Stimulated activated CD8-positive, alpha-beta memory T cell treated with anti-CD3 and anti-CD28 coated beads, Interleukin-15, amount 100 ng/mL, for 24 hours (primary cell): ENCODE results near the gene GPATCH1.
A peak's percentile ranks its signal among the peaks of the same experiment; 100 is the strongest.
"Not testable (repeated sequence)": the region's sequence is repeated elsewhere in the genome, so short reads cannot be mapped to it uniquely, and the experiment has no call there.

Source experiments
- DNase-seq: peaks from one replicate; pipeline ENCODE4 v3.0.0-alpha.2; 2020; ENCODE audit warnings: low read depth

The GPATCH1 gene, protein sequence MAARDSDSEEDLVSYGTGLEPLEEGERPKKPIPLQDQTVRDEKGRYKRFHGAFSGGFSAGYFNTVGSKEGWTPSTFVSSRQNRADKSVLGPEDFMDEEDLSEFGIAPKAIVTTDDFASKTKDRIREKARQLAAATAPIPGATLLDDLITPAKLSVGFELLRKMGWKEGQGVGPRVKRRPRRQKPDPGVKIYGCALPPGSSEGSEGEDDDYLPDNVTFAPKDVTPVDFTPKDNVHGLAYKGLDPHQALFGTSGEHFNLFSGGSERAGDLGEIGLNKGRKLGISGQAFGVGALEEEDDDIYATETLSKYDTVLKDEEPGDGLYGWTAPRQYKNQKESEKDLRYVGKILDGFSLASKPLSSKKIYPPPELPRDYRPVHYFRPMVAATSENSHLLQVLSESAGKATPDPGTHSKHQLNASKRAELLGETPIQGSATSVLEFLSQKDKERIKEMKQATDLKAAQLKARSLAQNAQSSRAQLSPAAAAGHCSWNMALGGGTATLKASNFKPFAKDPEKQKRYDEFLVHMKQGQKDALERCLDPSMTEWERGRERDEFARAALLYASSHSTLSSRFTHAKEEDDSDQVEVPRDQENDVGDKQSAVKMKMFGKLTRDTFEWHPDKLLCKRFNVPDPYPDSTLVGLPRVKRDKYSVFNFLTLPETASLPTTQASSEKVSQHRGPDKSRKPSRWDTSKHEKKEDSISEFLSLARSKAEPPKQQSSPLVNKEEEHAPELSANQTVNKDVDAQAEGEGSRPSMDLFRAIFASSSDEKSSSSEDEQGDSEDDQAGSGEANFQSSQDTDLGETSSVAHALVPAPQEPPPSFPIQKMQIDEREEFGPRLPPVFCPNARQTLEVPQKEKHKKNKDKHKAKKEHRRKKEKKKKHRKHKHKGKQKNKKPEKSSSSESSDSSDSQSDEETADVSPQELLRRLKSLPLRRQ

DNA sequence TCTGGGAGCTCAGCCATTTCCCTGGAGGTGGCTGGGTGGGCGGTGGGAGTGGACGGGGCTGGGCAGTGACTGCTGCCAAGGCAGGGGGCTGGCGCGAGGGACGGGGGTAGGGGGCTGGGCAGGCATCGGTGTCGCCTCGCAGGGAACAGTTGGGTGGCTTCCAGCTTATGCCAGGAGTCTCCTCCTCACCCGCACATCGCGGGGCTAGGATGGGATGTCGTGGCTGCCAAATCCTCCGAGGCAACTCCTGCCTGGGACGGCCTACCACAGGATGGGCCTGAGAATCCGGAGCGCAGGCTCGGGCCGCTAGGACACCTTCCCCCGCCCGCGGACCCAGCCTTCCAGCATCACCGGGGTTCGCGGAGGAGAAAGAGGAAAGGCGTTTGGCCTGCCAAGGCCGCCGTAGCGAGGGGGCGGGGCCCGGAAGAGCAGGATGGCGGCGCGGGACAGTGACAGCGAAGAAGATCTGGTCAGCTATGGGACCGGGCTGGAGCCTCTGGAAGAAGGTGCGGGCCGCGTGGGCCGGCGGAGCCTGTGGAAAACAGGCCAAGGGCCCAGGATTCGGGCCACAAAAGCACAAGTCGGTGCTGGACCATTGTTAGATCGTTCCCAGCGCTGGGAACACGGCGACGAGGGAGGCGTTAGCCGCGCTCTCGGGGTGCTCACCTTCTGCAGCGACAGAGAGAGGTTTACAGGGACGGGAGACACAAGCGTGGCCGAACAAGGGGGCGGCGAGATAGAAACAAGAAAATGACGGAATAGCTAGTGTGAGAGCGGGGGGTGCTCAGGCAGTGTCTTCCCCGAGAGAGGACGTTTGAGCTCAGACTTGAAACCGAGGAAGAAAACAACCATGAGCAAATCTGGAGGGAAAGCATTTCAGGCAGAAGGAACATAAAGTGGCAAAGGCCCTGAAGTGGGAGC lies at the start of gene GPATCH1:
TSS of gene GPATCH1 (plus strand) at position 421 of the 921 bp plus-strand sequence. CDS start at position 434, 13 bp downstream.
- DNase-seq, result peak; percentile 71

DNA sequence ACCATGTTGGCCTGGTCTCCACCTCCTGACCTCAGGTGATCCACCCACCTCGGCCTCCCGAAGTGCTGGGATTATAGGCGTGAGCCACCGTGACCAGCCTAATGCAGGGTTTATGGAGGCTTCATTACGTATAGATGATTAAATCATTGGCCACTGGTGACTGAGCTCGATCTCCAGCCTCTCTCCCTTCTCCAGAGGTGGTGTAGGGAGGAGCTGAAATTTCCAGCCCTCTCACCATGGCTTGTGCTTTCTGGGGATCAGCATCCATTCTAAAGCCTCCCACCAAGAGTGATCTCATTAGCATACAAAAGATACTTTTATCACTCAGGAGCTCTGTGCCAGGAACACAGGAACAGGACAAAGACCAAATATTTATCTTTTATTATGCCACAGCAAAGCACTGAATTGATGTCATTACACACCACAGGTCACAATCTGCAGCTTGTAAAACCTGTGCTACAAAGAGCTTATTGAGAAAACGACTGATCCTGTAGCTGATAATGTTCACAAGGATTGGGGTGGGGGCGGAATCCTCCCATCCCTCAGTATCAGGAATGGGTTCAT lies 48.7 kb upstream of the GPATCH1 start:
- no peak for DNase-seq

DNA sequence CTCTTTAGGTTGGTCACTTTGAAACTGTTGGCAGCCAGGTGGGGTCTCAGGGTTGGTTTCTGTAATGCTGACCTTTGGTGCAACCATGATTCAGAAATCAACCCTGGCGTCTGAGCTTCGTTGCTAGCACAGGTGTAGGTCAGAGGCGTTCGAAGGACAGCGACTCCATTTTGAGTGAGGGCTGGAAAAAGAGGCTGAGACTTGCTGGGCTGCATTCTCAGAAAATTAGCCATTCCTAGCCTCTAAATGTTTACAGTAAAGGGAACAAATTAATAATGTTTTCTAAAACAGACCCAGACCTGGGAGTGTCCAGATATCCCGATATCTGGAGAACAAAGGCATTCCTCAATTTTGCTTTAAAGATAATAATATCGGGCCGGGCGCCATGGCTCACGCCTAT lies 45.5 kb upstream of the GPATCH1 start:
- no peak for DNase-seq

DNA sequence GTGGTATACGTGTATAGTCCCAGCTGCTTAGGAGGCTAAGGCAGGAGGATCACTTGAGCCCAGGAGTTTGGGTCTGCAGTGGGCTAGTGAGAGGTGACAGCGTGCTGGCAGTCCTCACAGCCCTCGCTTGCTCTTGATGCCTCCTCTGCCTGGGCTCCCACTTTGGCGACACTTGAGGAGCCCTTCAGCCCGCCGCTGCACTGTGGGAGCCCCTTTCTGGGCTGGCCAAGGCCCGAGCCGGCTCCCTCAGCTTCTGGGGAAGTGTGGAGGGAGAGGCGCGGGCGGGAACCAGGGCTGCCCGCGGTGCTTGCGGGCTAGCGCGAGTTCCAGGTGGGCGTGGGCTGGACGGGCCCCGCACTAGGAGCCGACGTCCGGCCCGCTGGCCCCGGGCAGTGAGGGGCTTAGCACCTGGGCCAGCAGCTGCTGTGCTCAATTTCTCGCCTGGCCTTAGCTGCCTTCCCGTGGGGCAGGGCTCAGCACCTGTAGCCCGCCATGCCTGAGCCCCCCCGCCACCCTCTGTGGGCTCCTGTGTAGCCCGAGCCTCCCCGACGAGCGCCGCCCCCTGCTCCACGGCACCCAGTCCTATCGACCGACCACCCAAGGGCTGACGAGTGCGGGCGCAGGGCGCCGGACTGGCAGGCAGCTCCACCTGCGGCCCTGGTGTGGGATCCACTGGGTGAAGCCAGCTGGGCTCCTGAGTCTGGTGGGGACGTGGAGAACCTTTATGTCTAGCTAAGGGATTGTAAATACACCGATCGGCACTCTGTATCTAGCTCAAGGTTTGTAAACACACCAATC lies 44.4 kb upstream of the GPATCH1 start:
- DNase-seq, result not testable (repeated sequence)

DNA sequence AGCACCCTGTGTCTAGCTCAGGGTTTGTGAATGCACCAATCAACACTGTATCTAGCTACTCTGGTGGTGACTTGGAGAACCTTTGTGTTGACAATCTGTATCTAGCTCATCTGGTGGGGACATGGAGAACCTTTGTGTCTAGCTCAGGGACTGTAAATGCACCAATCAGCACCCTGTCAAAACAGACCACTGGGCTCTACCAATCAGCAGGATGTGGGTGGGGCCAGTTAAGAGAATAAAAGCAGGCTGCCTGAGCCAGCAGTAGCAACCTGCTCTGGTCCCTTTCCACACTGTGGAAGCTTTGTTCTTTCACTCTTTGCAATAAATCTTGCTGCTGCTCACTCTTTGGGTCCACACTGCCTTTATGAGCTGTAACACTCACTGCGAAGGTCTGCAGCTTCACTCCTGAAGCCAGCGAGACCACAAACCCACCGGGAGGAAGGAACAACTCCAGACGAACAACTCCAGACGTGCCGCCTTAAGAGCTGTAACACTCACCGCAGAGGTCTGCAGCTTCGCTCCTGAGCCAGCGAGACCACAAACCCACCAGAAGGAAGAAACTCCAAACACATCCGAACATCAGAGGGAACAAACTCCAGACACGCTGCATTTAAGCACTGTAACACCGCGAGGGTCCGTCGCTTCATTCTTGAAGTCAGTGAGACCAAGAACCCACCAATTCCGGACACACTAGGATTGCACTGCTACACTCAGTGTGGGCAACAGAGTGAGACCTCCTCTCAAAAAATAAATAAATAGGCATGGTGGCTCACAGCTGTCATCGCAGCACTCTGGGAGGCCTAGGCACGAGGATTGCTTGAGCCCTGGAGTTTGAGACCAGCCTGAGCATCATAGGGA lies 43.6 kb upstream of the GPATCH1 start:
- not testable (repeated sequence) for DNase-seq

DNA sequence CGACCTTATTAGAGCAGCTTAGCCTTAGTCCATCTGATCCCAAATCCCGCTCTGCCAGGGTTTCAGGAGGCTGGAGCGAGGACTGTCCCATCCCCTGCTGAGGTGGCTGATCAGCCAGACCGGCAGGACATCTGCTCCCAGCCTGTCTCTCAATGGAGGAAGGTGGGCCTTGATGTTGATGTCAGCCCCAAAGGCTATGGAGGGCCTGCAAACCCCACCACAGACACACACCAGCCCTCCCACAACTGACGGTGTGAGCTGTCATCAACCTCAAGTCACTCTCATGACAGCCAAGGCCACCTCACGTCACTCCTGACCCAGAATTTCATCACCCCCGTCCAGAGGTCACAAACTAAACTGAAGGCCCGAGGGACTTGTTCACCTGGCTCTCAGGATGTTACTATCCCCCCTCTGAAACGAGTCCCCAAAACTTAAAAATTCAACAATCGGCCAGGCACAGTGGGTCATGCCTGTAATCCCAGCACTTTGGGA lies 41.8 kb upstream of the GPATCH1 start:
- DNase-seq, result no peak

DNA sequence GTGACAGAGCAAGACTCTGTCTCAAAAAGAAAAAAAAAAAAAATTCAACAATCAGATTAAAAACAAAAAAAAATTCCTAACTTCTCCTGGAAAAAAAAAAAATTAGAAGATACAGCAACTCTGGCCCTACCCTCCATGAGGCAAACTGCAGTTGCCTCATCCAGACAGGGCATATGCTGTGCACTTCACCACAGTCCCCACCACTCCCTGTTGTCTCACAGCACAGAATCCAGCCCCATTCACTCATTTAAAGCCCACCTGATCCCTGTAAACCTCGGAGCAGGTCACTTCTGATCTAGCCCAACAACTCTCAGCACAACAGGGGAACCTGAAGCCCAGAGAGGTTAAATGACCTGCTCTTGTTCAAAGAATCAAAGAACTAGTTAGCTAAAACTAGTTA lies 41.2 kb upstream of the GPATCH1 start:
- DNase-seq, result no peak

DNA sequence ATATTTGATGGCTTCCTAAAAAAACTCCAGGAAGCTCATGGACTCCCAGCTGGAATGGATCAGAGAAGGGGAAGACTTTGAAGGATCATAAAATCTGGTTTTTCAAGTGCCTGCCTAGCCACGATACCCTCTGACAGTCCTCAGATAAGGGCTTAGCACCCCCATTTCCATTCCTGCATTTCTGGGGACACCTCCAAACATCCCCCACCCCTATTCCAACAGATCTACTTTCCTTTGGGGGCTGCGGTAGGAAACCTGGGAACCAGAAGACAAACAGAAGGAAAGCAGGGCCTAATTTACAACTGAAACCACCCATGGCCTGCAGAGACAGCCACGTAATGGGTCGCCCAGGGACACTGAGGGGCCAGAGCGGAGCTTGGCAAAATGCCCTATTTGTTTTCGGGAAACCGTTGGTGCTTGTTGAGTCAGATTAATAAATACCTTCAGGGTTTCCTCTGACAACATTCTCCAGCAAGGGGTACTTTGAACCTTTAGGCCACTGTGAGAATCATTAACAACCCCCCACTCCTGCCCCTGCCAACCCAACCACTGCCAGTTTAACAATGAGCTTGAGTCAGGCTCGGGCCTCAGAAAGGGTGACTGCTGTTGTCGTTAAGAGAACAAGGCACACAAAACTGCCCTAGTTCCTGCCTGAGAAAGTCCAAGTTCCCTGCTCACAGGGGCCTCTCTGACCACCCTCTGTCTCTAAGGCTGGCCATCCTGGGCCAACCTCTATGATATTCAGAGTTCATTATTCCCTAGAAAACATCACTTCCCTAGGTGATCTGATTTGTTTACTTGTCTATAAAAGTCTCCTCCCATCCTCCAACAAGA lies 39.8 kb upstream of the GPATCH1 start:
- DNase-seq, result no peak

DNA sequence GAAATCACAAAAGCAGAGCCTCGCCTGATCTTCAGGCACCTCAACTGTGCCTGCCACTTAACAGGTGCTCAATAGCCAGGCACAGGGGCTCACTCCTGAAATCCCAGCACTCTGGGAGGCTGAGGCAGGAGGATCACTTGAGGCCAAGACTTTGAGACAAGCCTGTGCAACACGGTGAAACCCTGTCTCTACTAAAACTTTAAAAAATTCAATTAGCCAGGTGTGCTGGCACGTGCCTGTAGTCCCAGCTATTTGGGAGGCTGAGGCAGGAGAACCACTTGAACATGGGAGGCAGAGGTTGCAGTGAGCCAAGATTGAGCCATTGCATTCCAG lies 39.2 kb upstream of the GPATCH1 start:
- not testable (repeated sequence) for DNase-seq

DNA sequence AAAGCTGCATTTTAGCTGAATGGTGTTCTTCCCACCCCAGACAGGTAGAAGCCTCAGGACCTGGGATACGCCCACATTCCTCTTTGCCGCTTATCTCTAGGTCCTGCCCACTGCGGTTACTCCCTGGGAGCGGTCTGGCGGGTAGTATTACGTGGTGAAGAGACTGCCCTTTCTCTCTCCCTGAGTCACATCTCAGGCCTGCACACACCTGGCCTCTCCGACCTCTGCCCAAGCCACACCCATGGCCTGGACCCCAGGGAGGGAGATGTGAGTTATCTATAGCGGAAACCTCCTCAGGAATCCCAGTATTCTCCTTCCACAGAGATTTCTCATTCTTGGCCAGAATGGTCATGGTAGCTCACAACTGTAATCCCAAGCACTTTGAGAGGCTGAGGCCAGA lies 33.6 kb upstream of the GPATCH1 start:
- DNase-seq, result no peak

DNA sequence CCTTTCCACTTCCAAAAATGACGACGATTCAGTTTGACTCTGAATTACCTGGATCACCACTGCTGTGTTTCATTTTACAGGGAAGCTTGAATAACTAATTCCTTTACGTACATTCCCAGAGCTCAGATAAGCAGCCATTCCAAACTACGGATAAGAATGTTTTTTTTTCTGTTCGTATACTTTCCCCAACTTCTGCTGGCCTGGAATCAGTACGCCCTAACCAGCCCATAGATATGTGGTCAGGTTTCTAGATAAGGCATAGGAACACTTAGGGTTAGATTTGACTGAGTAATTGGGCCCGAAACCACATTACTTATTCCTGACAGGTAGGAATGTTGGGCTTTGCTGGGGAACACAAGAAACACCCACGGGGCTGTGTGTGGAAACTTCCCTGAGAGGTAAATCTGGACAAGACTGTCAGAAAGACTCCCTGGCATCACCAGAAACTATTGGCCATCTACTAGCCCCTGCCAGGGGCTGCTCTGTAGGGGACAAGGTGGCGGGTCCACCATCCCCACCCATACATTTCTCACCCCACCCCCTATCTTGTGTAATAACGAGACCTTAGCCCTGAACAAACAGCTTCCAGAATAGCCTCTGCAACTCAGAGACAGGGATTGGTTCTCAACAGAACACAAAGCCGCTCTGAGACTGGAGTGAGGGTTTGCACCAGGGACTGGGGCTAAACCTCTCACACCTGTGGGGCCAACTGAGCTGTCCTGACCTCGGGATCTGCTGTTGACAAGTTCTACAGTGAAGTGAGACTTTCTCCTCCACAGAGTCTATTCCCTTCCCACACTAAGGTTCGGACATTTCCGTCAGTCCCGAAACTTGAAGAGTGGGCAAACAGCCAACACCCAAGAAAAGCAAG lies 31.9 kb upstream of the GPATCH1 start:
- DNase-seq, result no peak

DNA sequence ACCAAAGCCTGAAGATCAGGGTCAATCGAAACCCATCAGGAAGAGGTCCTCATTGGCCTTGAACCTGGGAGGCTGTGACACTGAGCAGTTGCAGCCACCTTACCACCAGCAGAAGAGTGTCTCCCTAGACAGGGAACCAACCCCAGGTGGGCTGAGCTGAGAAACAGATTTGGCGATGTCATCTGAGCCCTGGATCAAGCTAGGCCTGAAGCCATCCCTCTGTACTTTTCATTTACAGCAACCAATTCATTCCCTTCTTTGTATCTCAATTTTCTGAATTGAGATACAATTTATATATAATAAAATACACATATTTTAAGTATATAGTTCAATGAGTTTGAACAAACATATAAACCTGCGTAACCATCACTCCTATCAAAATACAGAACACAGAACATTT lies 30.9 kb upstream of the GPATCH1 start:
- DNase-seq, result no peak

DNA sequence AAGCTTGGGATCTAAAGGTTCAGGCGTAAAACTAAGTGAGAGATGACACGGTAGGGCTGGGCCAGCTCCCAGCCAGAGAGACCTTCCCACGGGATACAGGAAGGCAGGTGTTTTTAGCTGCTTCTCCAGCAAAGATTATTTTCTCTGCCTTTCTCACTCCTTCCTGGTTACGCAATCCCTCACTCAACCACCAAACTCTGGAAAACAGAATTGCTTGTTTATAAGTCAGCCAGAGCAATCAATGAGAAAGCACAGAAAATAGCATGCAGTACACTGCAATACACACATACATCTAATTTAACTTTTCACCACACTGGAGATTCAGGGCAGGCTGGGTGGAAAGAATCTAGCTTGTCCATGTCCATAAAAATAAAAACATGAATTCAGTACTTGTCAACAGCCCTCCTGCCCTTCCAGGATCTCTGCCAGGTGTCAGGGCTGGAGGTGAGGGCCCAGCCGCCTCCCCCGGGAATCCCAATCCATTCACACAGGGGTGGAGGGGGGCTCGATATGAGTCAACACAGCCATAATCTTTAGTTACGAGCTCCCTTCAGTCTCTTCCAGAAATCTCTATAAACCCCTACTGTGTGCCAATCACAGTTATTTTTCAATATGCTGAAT lies 28.5 kb upstream of the GPATCH1 start:
- no peak for DNase-seq

DNA sequence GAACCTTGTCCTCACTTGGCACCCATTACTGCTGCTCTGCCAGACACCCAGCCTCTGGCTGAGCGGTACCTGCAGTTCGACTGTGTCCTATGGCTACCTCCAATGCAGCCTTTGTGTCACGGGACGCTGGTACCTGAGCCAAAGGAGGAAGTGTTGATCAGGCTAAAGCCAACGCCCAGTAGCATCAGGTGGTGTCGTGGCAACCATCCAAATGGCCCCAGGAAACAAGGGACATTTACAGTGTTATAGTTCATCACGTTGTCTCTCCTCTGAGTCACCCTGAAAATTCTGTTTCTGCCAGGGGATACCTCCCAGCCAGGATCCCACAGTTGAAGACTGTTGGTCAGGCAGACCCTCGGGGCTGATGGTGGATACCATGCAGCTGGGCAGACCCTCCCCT lies 26.4 kb upstream of the GPATCH1 start:
- no peak for DNase-seq

DNA sequence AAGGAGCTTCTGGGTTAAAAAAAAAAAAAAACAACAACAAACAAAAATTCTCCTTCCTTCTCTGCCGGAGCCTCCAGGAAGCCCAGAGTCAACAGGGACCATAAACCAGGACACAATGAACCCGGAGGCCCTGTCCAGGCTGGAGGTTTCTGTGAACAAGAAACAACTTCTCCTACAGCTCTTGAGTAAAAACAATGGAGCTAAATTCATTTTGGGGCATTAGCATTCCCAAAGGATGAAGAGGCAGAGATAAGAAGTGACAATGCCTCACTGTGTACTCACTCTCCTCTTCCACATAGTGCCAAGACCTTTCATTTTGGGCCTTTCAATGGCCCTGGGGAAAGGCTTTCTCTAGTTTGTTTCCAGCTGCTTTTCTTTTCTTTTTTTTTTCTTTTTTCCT lies 25.3 kb upstream of the GPATCH1 start:
- DNase-seq, result no peak

DNA sequence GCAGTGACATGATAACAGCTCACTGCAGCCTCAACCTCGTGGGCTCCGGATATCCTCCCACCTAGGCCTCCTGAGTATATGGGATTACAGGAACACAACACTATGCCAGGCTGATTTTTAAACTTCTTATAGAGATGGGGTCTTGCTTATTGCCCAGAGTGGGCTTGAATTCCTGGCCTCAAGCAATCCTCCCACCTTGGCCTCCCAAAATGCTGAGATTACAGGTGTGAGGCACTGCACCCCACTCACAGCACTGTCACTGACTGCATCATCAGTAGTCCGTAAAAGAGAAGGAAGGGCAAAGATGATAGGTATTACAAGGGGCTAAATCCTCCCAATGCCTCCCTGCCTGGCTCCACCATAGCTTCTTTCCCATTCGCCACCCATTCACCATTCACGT lies 20.4 kb upstream of the GPATCH1 start:
- DNase-seq, result no peak

DNA sequence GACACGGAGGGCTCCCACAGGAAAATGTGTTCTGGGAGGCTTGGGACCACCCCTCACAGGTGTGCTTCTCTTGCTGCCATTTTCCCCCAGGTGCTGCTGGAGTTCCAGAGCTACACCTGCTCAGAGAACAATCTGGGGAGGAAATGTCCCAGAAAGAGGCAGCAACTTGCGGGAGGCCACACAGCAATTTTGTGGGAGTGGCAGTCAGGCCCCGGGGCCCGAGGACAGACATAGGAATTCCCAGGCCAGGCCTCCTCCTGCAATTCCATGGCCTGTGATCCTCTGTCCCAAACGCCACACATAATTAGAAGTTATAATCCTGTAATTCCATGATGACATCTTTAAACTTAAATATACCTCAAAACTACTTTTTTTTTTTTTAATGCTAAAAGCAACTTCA lies 18.1 kb upstream of the GPATCH1 start:
- no peak for DNase-seq
